CD4-positive, alpha-beta T cell treated with Interleukin-6 at 100 ng/mL for 8 hours (primary cell): ENCODE data around the gene ROPN1L.
"Not testable (repeated sequence)": the region's sequence is repeated elsewhere in the genome, so short reads cannot be mapped to it uniquely, and the experiment has no call there.

ENCODE experiments used
- DNase-seq: peaks from one replicate; pipeline ENCODE4 v3.0.0-alpha.2; 2020; ENCODE audit warnings: mixed read lengths, low spot score

ROPN1L gene

GRCh38 chr5:10441083-10441991 is at the start of gene ROPN1L:
ROPN1L (plus strand) TSS chr5:10441879; CDS start chr5:10442168, 289 bp downstream.
- DNase-seq = peak; percentile 75

- DNase-seq = not testable (repeated sequence)
Measured at GRCh38 chr5:10392567-10393328, 48.9 kb upstream of the ROPN1L start.

- no peak for DNase-seq
Measured at GRCh38 chr5:10393491-10393890, 48.2 kb upstream of the ROPN1L start.

GRCh38 chr5:10396552-10396951 is 45.1 kb upstream of the ROPN1L start:
- DNase-seq = no peak

- no peak for DNase-seq
Measured at GRCh38 chr5:10399839-10400238, 41.8 kb upstream of the ROPN1L start.

- DNase-seq = no peak
Measured at GRCh38 chr5:10400411-10400810, 41.3 kb upstream of the ROPN1L start.

GRCh38 chr5:10400831-10401230 is 40.8 kb upstream of the ROPN1L start:
- no peak for DNase-seq

GRCh38 chr5:10401498-10401897 is 40.2 kb upstream of the ROPN1L start:
- DNase-seq = no peak

GRCh38 chr5:10403829-10404228 is 37.9 kb upstream of the ROPN1L start:
- DNase-seq = no peak

- no peak for DNase-seq
Measured at GRCh38 chr5:10406651-10407050, 35.0 kb upstream of the ROPN1L start.

GRCh38 chr5:10409504-10409903 is 32.2 kb upstream of the ROPN1L start:
- no peak for DNase-seq

- no peak for DNase-seq
Measured at GRCh38 chr5:10410662-10411061, 31.0 kb upstream of the ROPN1L start.

GRCh38 chr5:10411336-10411735 is 30.3 kb upstream of the ROPN1L start:
- no peak for DNase-seq

GRCh38 chr5:10416868-10417267 is 24.8 kb upstream of the ROPN1L start:
- DNase-seq = no peak

- no peak for DNase-seq
Measured at GRCh38 chr5:10418654-10419345, 22.9 kb upstream of the ROPN1L start.

- no peak for DNase-seq
Measured at GRCh38 chr5:10420468-10420867, 21.2 kb upstream of the ROPN1L start.

- no peak for DNase-seq
Measured at GRCh38 chr5:10420932-10421331, 20.7 kb upstream of the ROPN1L start.

GRCh38 chr5:10421896-10422691 is 19.6 kb upstream of the ROPN1L start:
- no peak for DNase-seq

GRCh38 chr5:10423022-10423421 is 18.7 kb upstream of the ROPN1L start:
- no peak for DNase-seq

GRCh38 chr5:10424124-10424731 is 17.5 kb upstream of the ROPN1L start:
- DNase-seq = no peak

- DNase-seq = no peak
Measured at GRCh38 chr5:10427201-10427600, 14.5 kb upstream of the ROPN1L start.
